ENCODE measurements around the gene ARIH2.

DNA sequence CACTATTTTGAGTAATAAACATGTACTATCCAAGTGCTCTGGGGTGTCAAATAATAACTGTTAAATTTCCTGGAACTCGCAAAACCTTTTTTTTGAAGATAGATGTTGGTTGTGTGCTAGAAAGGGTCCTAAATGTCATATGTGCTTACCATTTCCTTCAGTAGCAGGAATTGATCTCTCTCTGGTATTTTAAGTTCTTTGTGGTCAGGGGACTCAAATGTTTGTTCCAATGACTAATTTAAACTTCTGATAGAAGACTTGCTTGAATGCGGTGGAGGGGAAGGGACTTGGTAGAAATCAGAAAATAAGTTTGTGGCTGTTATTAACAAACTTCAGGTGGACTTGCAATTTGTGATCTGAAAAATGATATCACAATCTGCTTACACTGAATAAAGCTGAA is 26.8 kb downstream of the ARIH2 start:
- no peak for TF ChIP-seq CTCF (conservative IDR thresholded peaks at IDR 0.05; ENCODE audit: low read depth, low read length)
- no peak for TF ChIP-seq POLR2A (IDR thresholded peaks at IDR 0.05; ENCODE audit: low read depth, low read length)
- no peak for TF ChIP-seq USF2 (IDR thresholded peaks at IDR 0.05; ENCODE audit: low read depth, low read length)
- TF ChIP-seq CHD1 (IDR thresholded peaks at IDR 0.05; ENCODE audit: low read depth, low read length), result no peak
- no peak for TF ChIP-seq MXI1 (IDR thresholded peaks at IDR 0.05; ENCODE audit: borderline replicate concordance, low read depth, low read length)
- no peak for TF ChIP-seq RFX5 (IDR thresholded peaks at IDR 0.05; ENCODE audit: low read depth, low read length)

Measured in IMR-90 (cell line).